ENCODE measurements around the gene CDKN2B-AS1.

DNA sequence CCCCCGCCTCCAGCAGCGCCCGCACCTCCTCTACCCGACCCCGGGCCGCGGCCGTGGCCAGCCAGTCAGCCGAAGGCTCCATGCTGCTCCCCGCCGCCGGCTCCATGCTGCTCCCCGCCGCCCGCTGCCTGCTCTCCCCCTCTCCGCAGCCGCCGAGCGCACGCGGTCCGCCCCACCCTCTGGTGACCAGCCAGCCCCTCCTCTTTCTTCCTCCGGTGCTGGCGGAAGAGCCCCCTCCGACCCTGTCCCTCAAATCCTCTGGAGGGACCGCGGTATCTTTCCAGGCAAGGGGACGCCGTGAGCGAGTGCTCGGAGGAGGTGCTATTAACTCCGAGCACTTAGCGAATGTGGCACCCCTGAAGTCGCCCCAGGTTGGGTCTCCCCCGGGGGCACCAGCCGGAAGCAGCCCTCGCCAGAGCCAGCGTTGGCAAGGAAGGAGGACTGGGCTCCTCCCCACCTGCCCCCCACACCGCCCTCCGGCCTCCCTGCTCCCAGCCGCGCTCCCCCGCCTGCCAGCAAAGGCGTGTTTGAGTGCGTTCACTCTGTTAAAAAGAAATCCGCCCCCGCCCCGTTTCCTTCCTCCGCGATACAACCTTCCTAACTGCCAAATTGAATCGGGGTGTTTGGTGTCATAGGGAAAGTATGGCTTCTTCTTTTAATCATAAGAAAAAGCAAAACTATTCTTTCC lies 19.7 kb upstream of the CDKN2B-AS1 start:
- TF ChIP-seq, protein P1, sequence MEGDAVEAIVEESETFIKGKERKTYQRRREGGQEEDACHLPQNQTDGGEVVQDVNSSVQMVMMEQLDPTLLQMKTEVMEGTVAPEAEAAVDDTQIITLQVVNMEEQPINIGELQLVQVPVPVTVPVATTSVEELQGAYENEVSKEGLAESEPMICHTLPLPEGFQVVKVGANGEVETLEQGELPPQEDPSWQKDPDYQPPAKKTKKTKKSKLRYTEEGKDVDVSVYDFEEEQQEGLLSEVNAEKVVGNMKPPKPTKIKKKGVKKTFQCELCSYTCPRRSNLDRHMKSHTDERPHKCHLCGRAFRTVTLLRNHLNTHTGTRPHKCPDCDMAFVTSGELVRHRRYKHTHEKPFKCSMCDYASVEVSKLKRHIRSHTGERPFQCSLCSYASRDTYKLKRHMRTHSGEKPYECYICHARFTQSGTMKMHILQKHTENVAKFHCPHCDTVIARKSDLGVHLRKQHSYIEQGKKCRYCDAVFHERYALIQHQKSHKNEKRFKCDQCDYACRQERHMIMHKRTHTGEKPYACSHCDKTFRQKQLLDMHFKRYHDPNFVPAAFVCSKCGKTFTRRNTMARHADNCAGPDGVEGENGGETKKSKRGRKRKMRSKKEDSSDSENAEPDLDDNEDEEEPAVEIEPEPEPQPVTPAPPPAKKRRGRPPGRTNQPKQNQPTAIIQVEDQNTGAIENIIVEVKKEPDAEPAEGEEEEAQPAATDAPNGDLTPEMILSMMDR (IDR thresholded peaks at IDR 0.05), result no peak
- TF ChIP-seq POLR2AphosphoS5 (IDR thresholded peaks at IDR 0.05) (no peak), EP300 (IDR thresholded peaks at IDR 0.05) (no peak)
